B cell (primary cell): ENCODE measurements around the gene DSN1. TPM values are rescaled to one million over a fixed set of nuclear protein-coding genes. Genes with fewer than 3 reads are reported as not detected.

Experiments
- ATAC-seq: fragments of 200-7000 bp; cut with Tn5 transposase; one replicate; pipeline ENCODE4 v1.10.0; 2021; ENCODE audit warnings: low read depth, mild to moderate bottlenecking, moderate number of reproducible peaks, moderate library complexity
- CTCF ChIA-PET: fragments of 350-600 bp; sonication (Branson Sonifier 250); formaldehyde crosslinking; loops from one replicate; lab custom pipeline; 2021; ENCODE audit warnings: antibody characterized with exemption, inconsistent platforms; lab: Charles Lee
- POLR2A ChIA-PET: fragments of 350-600 bp; sonication (Branson Sonifier 250); formaldehyde crosslinking; loops from one replicate; lab custom pipeline; 2021; ENCODE audit warnings: antibody characterized with exemption; lab: Charles Lee
- DNase-seq: peaks from one replicate; pipeline ENCODE4 v3.0.0; 2013
- H2AFZ ChIP-seq: 2 replicates; pipeline ENCODE4 v1.6.1; 2012; ENCODE audit warnings: mild to moderate bottlenecking, low read depth, low read length; ENCODE audit not compliant: insufficient read depth, poor library complexity, severe bottlenecking
- H3K27ac ChIP-seq, 2 donors: 1 replicate in 1 of 2; 2 replicates in 1 of 2; pipeline ENCODE4 v1.5.1; 2012 to 2013; ENCODE audit warnings: low read length in 2 of 2, mild to moderate bottlenecking in 2 of 2, moderate library complexity in 1 of 2
- H3K27me3 ChIP-seq, 4 experiments: fragments of 200-600 bp in 1 of 4; sonication (generic) in 1 of 4; replicated peaks in 1 of 4; 1 replicate in 2 of 4; 2 replicates in 2 of 4; pipeline versions ENCODE4 v1.6.1 to v1.7.0; 2013 to 2016; ENCODE audit warnings: low read length in 3 of 4, mild to moderate bottlenecking in 2 of 4, mixed read lengths in 1 of 4, moderate library complexity in 1 of 4; ENCODE audit not compliant: insufficient read depth in 4 of 4, control insufficient read depth in 3 of 4; ENCODE audit errors: control extremely low read depth in 1 of 4
- H3K36me3 ChIP-seq, 2 experiments: replicated peaks in 1 of 2; 1 replicate in 1 of 2; 2 replicates in 1 of 2; pipeline versions ENCODE4 v1.6.1 to v1.7.1; 2013; ENCODE audit warnings: low read length in 1 of 2; ENCODE audit not compliant: insufficient read depth in 2 of 2, control insufficient read depth in 1 of 2; ENCODE audit errors: control extremely low read depth in 1 of 2, extremely low read depth in 1 of 2
- H3K4me1 ChIP-seq, 2 donors: fragments of 200-600 bp in 1 of 2; sonication (generic) in 1 of 2; 1 replicate in 1 of 2; 2 replicates in 1 of 2; pipeline versions ENCODE4 v1.5.1 to v1.6.1; 2013 to 2017; ENCODE audit warnings: low read length in 2 of 2; ENCODE audit not compliant: control insufficient read depth in 2 of 2, insufficient read depth in 2 of 2
- H3K4me2 ChIP-seq: replicated peaks from 2 replicates; pipeline ENCODE3; 2012; ENCODE audit warnings: mild to moderate bottlenecking, low read depth, low read length; ENCODE audit not compliant: poor library complexity, severe bottlenecking
- H3K4me3 ChIP-seq, 5 experiments: fragments of 200-600 bp in 1 of 5; sonication (generic) in 1 of 5; 1 replicate in 3 of 5; 2 replicates in 2 of 5; pipeline versions ENCODE4 v1.5.1 to v1.7.0; 2011 to 2016; ENCODE audit warnings: low read length in 4 of 5, mild to moderate bottlenecking in 4 of 5, low read depth in 2 of 5, control low read depth in 1 of 5, moderate library complexity in 1 of 5; ENCODE audit not compliant: insufficient read depth in 1 of 5; ENCODE audit errors: control extremely low read depth in 1 of 5, extremely low read depth in 1 of 5
- H3K79me2 ChIP-seq: fragments of 200-600 bp; sonication (generic); one replicate; pipeline ENCODE4 v1.6.0; 2016; ENCODE audit warnings: low read length; ENCODE audit not compliant: control insufficient read depth, insufficient read depth
- H3K9ac ChIP-seq: fragments of 200-600 bp; sonication (generic); 2 replicates; pipeline ENCODE4 v1.6.1; 2017; ENCODE audit warnings: mild to moderate bottlenecking, low read length, moderate library complexity
- H3K9me3 ChIP-seq, 3 donors: one replicate each; pipeline versions ENCODE4 v1.6.1 to v1.7.1; 2013; ENCODE audit warnings: low read length in 2 of 3; ENCODE audit not compliant: control insufficient read depth in 2 of 3, insufficient read depth in 1 of 3; ENCODE audit errors: control extremely low read depth in 1 of 3
- H4K20me1 ChIP-seq: 2 replicates; pipeline ENCODE4 v1.6.0; 2012; ENCODE audit warnings: mild to moderate bottlenecking, low read length; ENCODE audit not compliant: insufficient read depth, control insufficient read depth, poor library complexity, severe bottlenecking
- H3K27ac Mint-ChIP-seq: one replicate; pipeline ENCODE4 v1.8.0; 2021; ENCODE audit warnings: mixed read lengths
- H3K27me3 Mint-ChIP-seq: one replicate; pipeline ENCODE4 v1.8.0; 2021; ENCODE audit warnings: mixed read lengths
- H3K4me1 Mint-ChIP-seq: one replicate; pipeline ENCODE4 v1.8.0; 2021; ENCODE audit warnings: mixed read lengths
- H3K4me3 Mint-ChIP-seq: one replicate; pipeline ENCODE4 v1.8.0; 2021; ENCODE audit warnings: mixed read lengths
- H3K9me3 Mint-ChIP-seq: one replicate; pipeline ENCODE4 v1.8.0; 2022; ENCODE audit warnings: mixed read lengths; ENCODE audit not compliant: insufficient read depth
- EZH2 ChIP-seq: IDR thresholded peaks from 2 replicates; pipeline ENCODE4 v1.6.1; 2012; ENCODE audit warnings: borderline replicate concordance, low read depth, mild to moderate bottlenecking, moderate library complexity, low read length; ENCODE audit not compliant: insufficient read depth, poor library complexity, severe bottlenecking
- WGBS: methylation state at CpG from one replicate; pipeline ENCODE4 v1.1.5; 2013; ENCODE audit warnings: missing lambda C conversion rate; ENCODE audit not compliant: insufficient coverage; 5-methylcytosine and 5-hydroxymethylcytosine counted together
- intact Hi-C: fragments of 100-400 bp; cut with micrococcal nuclease; formaldehyde crosslinking; loops from one replicate; pipeline ENCODE4 v1.10.0; 2022
- polyA plus RNA-seq: library from polyadenylated mRNA; depleted of rRNA; stranded (reverse); fragments of >200 nt; gene quantifications from 2 replicates; pipeline ENCODE4 v1.2.3, GENCODE V29; 2012
- total RNA-seq, 2 donors: library from RNA; stranded (reverse); fragments of 120-200 nt in 1 of 2; gene quantifications; 1 replicate in 1 of 2; 2 replicates in 1 of 2; pipeline versions ENCODE4 v1.2.3 to v1.2.4, GENCODE V29; 2013 to 2022
- TF ChIP-seq, protein P1 (sequence below): fragments of 200-600 bp; IDR thresholded peaks from one replicate; pipeline ENCODE4 v1.8.0; 2022; ENCODE audit warnings: antibody characterized with exemption, mild to moderate bottlenecking

Gene DSN1
- total and polyA plus RNA-seq, 2 donors (not counting 1 experiment from before 2014, with no cell fraction given) = 13.2 to 17.1 TPM

DNA sequence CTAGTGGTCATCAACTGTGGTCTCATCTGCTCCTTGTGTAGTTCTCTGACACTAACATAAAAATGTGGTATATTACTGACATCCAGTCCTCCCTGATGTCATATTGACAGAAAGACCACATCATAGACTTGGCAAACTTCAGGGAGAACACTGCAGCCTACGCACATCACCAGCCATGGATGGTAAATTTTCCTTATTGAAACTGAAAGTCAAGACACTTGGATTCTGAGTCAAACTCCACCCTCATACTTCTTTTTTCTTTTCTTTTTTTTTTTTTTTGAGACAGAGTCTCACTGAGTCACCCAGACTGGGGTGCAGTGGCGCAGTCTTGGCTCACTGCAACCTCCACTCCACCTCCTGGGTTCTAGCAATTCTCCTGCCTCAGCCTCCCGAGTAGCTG lies 53.1 kb downstream of the DSN1 start:
- Histone ChIP-seq H3K4me3 (no peak overlapping the region), H3K4me2 (no peak overlapping the region), H3K27ac (no peak overlapping the region), H4K20me1 (no peaks in the 10 kb centered on the region), H3K79me2 (no peaks in the 10 kb centered on the region), H3K9me3 (no peaks in the 10 kb centered on the region), H3K36me3 (peaks cover 0 to 4% of the 10 kb centered on the region in 2 experiments), H3K27me3 (no peaks in the 10 kb centered on the region), H3K9ac (no peak overlapping the region), H2AFZ (no peak overlapping the region), H3K4me1 (no peaks in the 10 kb centered on the region)
- ChIA-PET CTCF (interaction anchor here (1.5 kb wide), 1 partner anchor 34 kb away, joined by 5 read pairs; no protein-coding TSS in a partner anchor), POLR2A (no interaction called here)
- H3K27ac Mint-ChIP-seq = peak overlapping the region; percentile 50
- ATAC-seq (no peak), DNase-seq (no peak)
- no peaks in the 10 kb centered on the region for H3K4me1 Mint-ChIP-seq
- intact Hi-C loops = no loop called here
- no peaks in the 10 kb centered on the region for H3K27me3 Mint-ChIP-seq
- TF ChIP-seq EZH2 = no peak
- TF ChIP-seq, protein P1, sequence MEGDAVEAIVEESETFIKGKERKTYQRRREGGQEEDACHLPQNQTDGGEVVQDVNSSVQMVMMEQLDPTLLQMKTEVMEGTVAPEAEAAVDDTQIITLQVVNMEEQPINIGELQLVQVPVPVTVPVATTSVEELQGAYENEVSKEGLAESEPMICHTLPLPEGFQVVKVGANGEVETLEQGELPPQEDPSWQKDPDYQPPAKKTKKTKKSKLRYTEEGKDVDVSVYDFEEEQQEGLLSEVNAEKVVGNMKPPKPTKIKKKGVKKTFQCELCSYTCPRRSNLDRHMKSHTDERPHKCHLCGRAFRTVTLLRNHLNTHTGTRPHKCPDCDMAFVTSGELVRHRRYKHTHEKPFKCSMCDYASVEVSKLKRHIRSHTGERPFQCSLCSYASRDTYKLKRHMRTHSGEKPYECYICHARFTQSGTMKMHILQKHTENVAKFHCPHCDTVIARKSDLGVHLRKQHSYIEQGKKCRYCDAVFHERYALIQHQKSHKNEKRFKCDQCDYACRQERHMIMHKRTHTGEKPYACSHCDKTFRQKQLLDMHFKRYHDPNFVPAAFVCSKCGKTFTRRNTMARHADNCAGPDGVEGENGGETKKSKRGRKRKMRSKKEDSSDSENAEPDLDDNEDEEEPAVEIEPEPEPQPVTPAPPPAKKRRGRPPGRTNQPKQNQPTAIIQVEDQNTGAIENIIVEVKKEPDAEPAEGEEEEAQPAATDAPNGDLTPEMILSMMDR = no peak
- no peak overlapping the region for H3K4me3 Mint-ChIP-seq
- no peaks in the 10 kb centered on the region for H3K9me3 Mint-ChIP-seq
- WGBS = 40% methylated on average over 1 of the region's 3 CpGs

DNA sequence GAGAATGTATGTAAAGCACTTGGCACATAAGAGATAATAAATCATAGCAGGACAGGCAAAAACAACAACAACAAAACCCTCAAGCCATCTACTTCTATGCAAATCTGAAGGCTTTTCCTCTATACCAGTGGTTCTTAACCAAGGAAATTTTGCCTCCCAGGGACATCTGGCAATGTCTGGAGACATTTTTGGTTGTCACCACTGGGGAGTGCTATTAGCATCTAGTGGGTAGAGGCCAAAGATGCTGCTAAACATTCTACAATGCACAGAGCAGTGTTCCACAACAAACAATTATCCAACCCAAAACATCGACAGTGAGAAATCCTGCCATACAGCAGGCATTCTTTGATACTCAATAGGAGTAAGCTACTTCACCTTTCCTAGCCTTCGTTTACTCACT lies 55.9 kb downstream of the DSN1 start:
- Histone ChIP-seq H3K4me3 (no peak overlapping the region), H3K4me2 (no peak overlapping the region), H3K36me3 (peaks cover 0 to 4% of the 10 kb centered on the region in 2 experiments), H3K27ac (no peak overlapping the region), H3K79me2 (no peaks in the 10 kb centered on the region), H3K9ac (no peak overlapping the region), H4K20me1 (no peaks in the 10 kb centered on the region), H3K9me3 (no peaks in the 10 kb centered on the region), H2AFZ (no peak overlapping the region), H3K27me3 (no peaks in the 10 kb centered on the region), H3K4me1 (no peaks in the 10 kb centered on the region)
- intact Hi-C loops = no loop called here
- ChIA-PET POLR2A (no interaction called here), CTCF (interaction anchor here (0.6 to 1.8 kb wide), 7 partner anchors 13 to 579 kb away, joined by 3 to 8 read pairs (median 4); a partner anchor contains a TSS)
- no peaks in the 10 kb centered on the region for H3K27me3 Mint-ChIP-seq
- no peak overlapping the region for H3K27ac Mint-ChIP-seq
- H3K4me1 Mint-ChIP-seq = no peaks in the 10 kb centered on the region
- ATAC-seq (no peak), DNase-seq (peak; percentile 30)
- H3K9me3 Mint-ChIP-seq = no peaks in the 10 kb centered on the region
- TF ChIP-seq EZH2 = no peak
- TF ChIP-seq, protein P1 = peak; percentile 30
- no peak overlapping the region for H3K4me3 Mint-ChIP-seq
- no CpG with 5 or more reads among the region's 2 CpGs for WGBS
